Measurements from ENCODE around the gene ITIH6.

Gene ITIH6

DNA sequence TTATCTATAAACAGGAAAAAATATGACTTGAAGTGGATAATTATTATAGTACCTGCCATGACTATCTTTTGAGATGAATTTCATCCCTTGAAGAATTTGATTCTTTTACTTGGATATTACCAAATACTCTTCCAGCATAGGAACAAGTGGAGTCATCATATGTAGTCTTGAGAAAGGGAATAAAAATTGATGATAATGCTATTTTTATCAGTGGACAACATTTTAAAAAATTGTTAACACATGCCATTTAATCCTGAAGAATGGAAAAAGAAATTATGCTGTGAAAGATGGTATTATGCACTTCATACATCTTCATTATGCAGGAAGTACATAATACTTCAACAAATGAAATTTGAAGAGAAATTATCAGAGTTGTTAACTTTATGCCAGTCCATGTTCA lies 83.6 kb downstream of the ITIH6 start:
- Histone ChIP-seq H3K9ac (ENCODE audit: low read length in 2 of 2) (no peak overlapping the region), H3K4me1 (ENCODE audit: control insufficient read depth, insufficient read depth, low read length) (no peaks in the 10 kb centered on the region), H3K4me3 (ENCODE audit: low read length in 2 of 2) (no peak overlapping the region), H3K9me3 (ENCODE audit: control insufficient read depth in 2 of 2, low read length in 2 of 2) (no peaks in the 10 kb centered on the region), H3K27ac (ENCODE audit: low read length) (no peak overlapping the region), H3K36me3 (ENCODE audit: control insufficient read depth in 2 of 2, insufficient read depth in 2 of 2, low read length in 2 of 2) (no peaks in the 10 kb centered on the region), H3K27me3 (ENCODE audit: control insufficient read depth in 1 of 2, insufficient read depth in 2 of 2, low read length in 2 of 2) (no peaks in the 10 kb centered on the region)

DNA sequence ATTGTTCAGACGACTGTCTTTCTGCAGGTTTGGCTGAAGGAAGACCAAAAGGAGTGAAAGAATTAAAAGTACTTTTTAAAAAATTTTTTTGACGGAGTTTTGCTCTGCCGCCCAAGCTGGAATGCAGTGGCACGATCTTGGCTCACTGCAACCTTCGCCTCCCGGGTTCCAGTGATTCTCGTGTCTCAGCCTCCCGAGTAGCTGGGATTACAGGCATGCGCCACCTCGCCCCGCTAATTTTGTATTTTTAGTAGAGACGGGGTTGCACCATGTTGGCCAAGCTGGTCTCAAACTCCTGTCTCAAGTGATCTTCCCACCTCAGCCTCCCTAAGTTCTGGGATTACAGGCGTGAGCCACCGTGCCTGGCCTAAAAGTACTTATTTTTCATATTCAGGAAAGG lies 86.3 kb downstream of the ITIH6 start:
- H3K36me3 ChIP-seq (ENCODE audit: control insufficient read depth in 2 of 2, insufficient read depth in 2 of 2, low read length in 2 of 2): no peaks in the 10 kb centered on the region
- H3K27me3 ChIP-seq (ENCODE audit: control insufficient read depth in 1 of 2, insufficient read depth in 2 of 2, low read length in 2 of 2): no peaks in the 10 kb centered on the region
- no peak overlapping the region for H3K9ac ChIP-seq (ENCODE audit: low read length in 2 of 2)
- no peak overlapping the region for H3K27ac ChIP-seq (ENCODE audit: low read length)
- H3K4me3 ChIP-seq (ENCODE audit: low read length in 2 of 2): no peak overlapping the region
- no peaks in the 10 kb centered on the region for H3K4me1 ChIP-seq (ENCODE audit: control insufficient read depth, insufficient read depth, low read length)
- no peaks in the 10 kb centered on the region for H3K9me3 ChIP-seq (ENCODE audit: control insufficient read depth in 2 of 2, low read length in 2 of 2)

- Histone ChIP-seq H3K9ac (ENCODE audit: low read length in 2 of 2) (no peak overlapping the region), H3K9me3 (ENCODE audit: control insufficient read depth in 2 of 2, low read length in 2 of 2) (no peaks in the 10 kb centered on the region), H3K27me3 (ENCODE audit: control insufficient read depth in 1 of 2, insufficient read depth in 2 of 2, low read length in 2 of 2) (no peaks in the 10 kb centered on the region), H3K36me3 (ENCODE audit: control insufficient read depth in 2 of 2, insufficient read depth in 2 of 2, low read length in 2 of 2) (no peaks in the 10 kb centered on the region), H3K27ac (ENCODE audit: low read length) (no peak overlapping the region), H3K4me3 (ENCODE audit: low read length in 2 of 2) (no peak overlapping the region), H3K4me1 (ENCODE audit: control insufficient read depth, insufficient read depth, low read length) (no peaks in the 10 kb centered on the region)
These were observed 87.1 kb downstream of the ITIH6 start for GRCh38 chrX:54710920-54711319.

DNA sequence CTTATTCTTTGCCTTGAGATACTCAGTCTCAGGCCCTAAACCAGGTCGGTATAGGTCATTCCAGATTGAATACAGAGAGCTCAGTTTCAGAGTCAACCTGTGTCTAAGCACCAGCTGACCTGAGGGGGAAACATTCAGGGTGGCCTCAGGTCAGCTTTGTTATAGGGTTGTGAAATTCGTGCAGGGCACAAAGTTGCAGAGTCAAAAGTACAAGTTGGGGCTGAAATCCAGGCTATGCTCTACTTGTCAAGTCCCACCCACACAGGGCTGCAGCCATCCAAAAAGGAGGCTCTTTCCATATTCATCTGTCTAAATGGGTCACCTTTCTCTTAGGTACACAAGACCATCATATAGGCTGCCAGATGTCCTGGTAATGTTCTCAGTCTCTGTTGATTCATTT lies 89.7 kb downstream of the ITIH6 start:
- no peak overlapping the region for H3K27ac ChIP-seq (ENCODE audit: low read length)
- no peak overlapping the region for H3K9ac ChIP-seq (ENCODE audit: low read length in 2 of 2)
- H3K27me3 ChIP-seq (ENCODE audit: control insufficient read depth in 1 of 2, insufficient read depth in 2 of 2, low read length in 2 of 2): no peaks in the 10 kb centered on the region
- H3K9me3 ChIP-seq (ENCODE audit: control insufficient read depth in 2 of 2, low read length in 2 of 2): no peaks in the 10 kb centered on the region
- no peaks in the 10 kb centered on the region for H3K4me1 ChIP-seq (ENCODE audit: control insufficient read depth, insufficient read depth, low read length)
- H3K36me3 ChIP-seq (ENCODE audit: control insufficient read depth in 2 of 2, insufficient read depth in 2 of 2, low read length in 2 of 2): no peaks in the 10 kb centered on the region
- no peak overlapping the region for H3K4me3 ChIP-seq (ENCODE audit: low read length in 2 of 2)
